ENCODE results near the gene CST8.

- no peak for TF ChIP-seq CTCF (IDR thresholded peaks at IDR 0.05; ENCODE audit: borderline replicate concordance, extremely low read depth, low read length, poor library complexity, severe bottlenecking)
- no peak for TF ChIP-seq EZH2 (IDR thresholded peaks at IDR 0.05; ENCODE audit: borderline replicate concordance, low read depth, low read length, severe bottlenecking)
Measured at GRCh38 chr20:23542801-23543200, 51.9 kb downstream of the CST8 start.

Data from DND-41 (cell line).